SK-N-SH (cell line): ENCODE measurements around the gene PRSS3.
"Not testable (repeated sequence)": the region's sequence is repeated elsewhere in the genome, so short reads cannot be mapped to it uniquely, and the experiment has no call there.

Experiments used
- EZH2phosphoT487 ChIP-seq: fragments of 200-600 bp; sonication (generic); IDR thresholded peaks from 2 replicates; pipeline ENCODE4 v1.6.1; 2017; ENCODE audit warnings: low read depth, mixed run types, mild to moderate bottlenecking, antibody characterized with exemption, moderate library complexity, borderline replicate concordance
- GABPA ChIP-seq: IDR thresholded peaks from 2 replicates; pipeline ENCODE4 v1.4.0; 2012; ENCODE audit warnings: low read depth, mild to moderate bottlenecking
- MXI1 ChIP-seq: IDR thresholded peaks from 2 replicates; pipeline ENCODE4 v1.6.1; 2012; ENCODE audit warnings: mild to moderate bottlenecking, low read depth, low read length, improper control_type of control experiment
- NRF1 ChIP-seq: IDR thresholded peaks from 2 replicates; pipeline ENCODE4 v1.6.1; 2012; ENCODE audit warnings: low read depth, mild to moderate bottlenecking, low read length
- POLR2AphosphoS5 ChIP-seq: IDR thresholded peaks from 2 replicates; pipeline ENCODE4 v1.6.1; 2012; ENCODE audit warnings: low read depth, low read length
- RAD21 ChIP-seq: IDR thresholded peaks from 2 replicates; pipeline ENCODE4 v1.6.1; 2012; ENCODE audit warnings: mild to moderate bottlenecking, low read length
- RCOR1 ChIP-seq: fragments of 150-350 bp; IDR thresholded peaks from 2 replicates; pipeline ENCODE4 v1.6.1; 2017; ENCODE audit warnings: antibody characterized with exemption, low read length
- SMC3 ChIP-seq: IDR thresholded peaks from 2 replicates; pipeline ENCODE4 v1.6.1; 2012; ENCODE audit warnings: low read depth, low read length, improper control_type of control experiment
- TCF12 ChIP-seq: IDR thresholded peaks from 2 replicates; pipeline ENCODE4 v1.4.0; 2012
- YY1 ChIP-seq: IDR thresholded peaks from 2 replicates; pipeline ENCODE4 v1.4.0; 2012; ENCODE audit warnings: low read depth, mild to moderate bottlenecking
- TF ChIP-seq, protein P1 (sequence below): fragments of 200-600 bp; sonication (generic); IDR thresholded peaks from 2 replicates; pipeline ENCODE4 v1.6.1; 2017; ENCODE audit warnings: antibody characterized with exemption, mild to moderate bottlenecking, moderate library complexity
- TF ChIP-seq, protein P2 (sequence below): fragments of 150-350 bp; IDR thresholded peaks from 2 replicates; pipeline ENCODE4 v1.6.1; 2017; ENCODE audit warnings: antibody characterized with exemption, low read length, low read depth, borderline replicate concordance
- TF ChIP-seq, protein P3 (sequence below): IDR thresholded peaks from 2 replicates; pipeline ENCODE4 v1.6.1; 2012; ENCODE audit warnings: mild to moderate bottlenecking, low read depth, low read length, moderate library complexity

DNA sequence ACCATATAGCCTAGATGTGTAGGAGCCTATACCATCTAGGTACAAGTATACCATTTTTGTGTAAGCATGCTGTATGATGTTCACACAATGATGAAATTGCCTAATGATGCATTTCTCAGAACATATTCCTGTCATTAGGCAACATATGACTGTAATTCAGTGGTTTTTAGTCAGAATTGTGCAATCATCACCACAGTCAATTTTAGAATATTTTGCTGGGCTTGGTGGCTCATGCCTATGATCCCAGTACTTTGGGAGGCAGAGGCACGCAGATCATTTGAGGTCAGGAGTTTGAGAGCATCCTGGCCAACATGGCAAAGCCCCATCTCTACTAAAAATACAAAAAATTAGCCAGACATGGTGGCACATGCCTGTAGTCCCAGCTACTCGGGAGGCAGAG lies 40.9 kb downstream of the PRSS3 start:
- TF ChIP-seq, protein P1, sequence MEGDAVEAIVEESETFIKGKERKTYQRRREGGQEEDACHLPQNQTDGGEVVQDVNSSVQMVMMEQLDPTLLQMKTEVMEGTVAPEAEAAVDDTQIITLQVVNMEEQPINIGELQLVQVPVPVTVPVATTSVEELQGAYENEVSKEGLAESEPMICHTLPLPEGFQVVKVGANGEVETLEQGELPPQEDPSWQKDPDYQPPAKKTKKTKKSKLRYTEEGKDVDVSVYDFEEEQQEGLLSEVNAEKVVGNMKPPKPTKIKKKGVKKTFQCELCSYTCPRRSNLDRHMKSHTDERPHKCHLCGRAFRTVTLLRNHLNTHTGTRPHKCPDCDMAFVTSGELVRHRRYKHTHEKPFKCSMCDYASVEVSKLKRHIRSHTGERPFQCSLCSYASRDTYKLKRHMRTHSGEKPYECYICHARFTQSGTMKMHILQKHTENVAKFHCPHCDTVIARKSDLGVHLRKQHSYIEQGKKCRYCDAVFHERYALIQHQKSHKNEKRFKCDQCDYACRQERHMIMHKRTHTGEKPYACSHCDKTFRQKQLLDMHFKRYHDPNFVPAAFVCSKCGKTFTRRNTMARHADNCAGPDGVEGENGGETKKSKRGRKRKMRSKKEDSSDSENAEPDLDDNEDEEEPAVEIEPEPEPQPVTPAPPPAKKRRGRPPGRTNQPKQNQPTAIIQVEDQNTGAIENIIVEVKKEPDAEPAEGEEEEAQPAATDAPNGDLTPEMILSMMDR = not testable (repeated sequence)
- TF ChIP-seq POLR2AphosphoS5, RAD21, EZH2phosphoT487, YY1, NRF1, SMC3, GABPA, RCOR1, TCF12, MXI1: not testable (repeated sequence)
- TF ChIP-seq, protein P2, sequence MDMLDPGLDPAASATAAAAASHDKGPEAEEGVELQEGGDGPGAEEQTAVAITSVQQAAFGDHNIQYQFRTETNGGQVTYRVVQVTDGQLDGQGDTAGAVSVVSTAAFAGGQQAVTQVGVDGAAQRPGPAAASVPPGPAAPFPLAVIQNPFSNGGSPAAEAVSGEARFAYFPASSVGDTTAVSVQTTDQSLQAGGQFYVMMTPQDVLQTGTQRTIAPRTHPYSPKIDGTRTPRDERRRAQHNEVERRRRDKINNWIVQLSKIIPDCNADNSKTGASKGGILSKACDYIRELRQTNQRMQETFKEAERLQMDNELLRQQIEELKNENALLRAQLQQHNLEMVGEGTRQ = not testable (repeated sequence)
- TF ChIP-seq, protein P3, sequence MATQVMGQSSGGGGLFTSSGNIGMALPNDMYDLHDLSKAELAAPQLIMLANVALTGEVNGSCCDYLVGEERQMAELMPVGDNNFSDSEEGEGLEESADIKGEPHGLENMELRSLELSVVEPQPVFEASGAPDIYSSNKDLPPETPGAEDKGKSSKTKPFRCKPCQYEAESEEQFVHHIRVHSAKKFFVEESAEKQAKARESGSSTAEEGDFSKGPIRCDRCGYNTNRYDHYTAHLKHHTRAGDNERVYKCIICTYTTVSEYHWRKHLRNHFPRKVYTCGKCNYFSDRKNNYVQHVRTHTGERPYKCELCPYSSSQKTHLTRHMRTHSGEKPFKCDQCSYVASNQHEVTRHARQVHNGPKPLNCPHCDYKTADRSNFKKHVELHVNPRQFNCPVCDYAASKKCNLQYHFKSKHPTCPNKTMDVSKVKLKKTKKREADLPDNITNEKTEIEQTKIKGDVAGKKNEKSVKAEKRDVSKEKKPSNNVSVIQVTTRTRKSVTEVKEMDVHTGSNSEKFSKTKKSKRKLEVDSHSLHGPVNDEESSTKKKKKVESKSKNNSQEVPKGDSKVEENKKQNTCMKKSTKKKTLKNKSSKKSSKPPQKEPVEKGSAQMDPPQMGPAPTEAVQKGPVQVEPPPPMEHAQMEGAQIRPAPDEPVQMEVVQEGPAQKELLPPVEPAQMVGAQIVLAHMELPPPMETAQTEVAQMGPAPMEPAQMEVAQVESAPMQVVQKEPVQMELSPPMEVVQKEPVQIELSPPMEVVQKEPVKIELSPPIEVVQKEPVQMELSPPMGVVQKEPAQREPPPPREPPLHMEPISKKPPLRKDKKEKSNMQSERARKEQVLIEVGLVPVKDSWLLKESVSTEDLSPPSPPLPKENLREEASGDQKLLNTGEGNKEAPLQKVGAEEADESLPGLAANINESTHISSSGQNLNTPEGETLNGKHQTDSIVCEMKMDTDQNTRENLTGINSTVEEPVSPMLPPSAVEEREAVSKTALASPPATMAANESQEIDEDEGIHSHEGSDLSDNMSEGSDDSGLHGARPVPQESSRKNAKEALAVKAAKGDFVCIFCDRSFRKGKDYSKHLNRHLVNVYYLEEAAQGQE = not testable (repeated sequence)
